ENCODE results near the gene PAK5.

PAK5 gene

GRCh38 chr20:9588706-9589105 is 250.2 kb downstream of the PAK5 start:
- in situ Hi-C loops (cut with HindIII; ENCODE audit: low sequenced_read_pairs): no loop called here

GRCh38 chr20:9583151-9583550 is 255.7 kb downstream of the PAK5 start:
- in situ Hi-C loops (cut with HindIII; ENCODE audit: low sequenced_read_pairs): no loop called here

- in situ Hi-C loops (cut with HindIII; ENCODE audit: low sequenced_read_pairs): no loop called here
Observed at GRCh38 chr20:9582137-9582536, 256.7 kb downstream of the PAK5 start.

GRCh38 chr20:9581509-9581908 is 257.4 kb downstream of the PAK5 start:
- in situ Hi-C loops (cut with HindIII; ENCODE audit: low sequenced_read_pairs): no loop called here

- in situ Hi-C loops (cut with HindIII; ENCODE audit: low sequenced_read_pairs): no loop called here
Observed at GRCh38 chr20:9578594-9578993, 260.3 kb downstream of the PAK5 start.

- in situ Hi-C loops (cut with HindIII; ENCODE audit: low sequenced_read_pairs): no loop called here
Observed at GRCh38 chr20:9577397-9577796, 261.5 kb downstream of the PAK5 start.

- in situ Hi-C loops (cut with HindIII; ENCODE audit: low sequenced_read_pairs): no loop called here
Observed at GRCh38 chr20:9576695-9577094, 262.2 kb downstream of the PAK5 start.

- in situ Hi-C loops (cut with HindIII; ENCODE audit: low sequenced_read_pairs): no loop called here
Observed at GRCh38 chr20:9575836-9576235, 263.0 kb downstream of the PAK5 start.

- in situ Hi-C loops (cut with HindIII; ENCODE audit: low sequenced_read_pairs): no loop called here
Observed at GRCh38 chr20:9574776-9575175, 264.1 kb downstream of the PAK5 start.

- in situ Hi-C loops (cut with HindIII; ENCODE audit: low sequenced_read_pairs): no loop called here
Observed at GRCh38 chr20:9574181-9574580, 264.7 kb downstream of the PAK5 start.

- in situ Hi-C loops (cut with HindIII; ENCODE audit: low sequenced_read_pairs): no loop called here
Observed at GRCh38 chr20:9573335-9574151, 265.3 kb downstream of the PAK5 start.

- in situ Hi-C loops (cut with HindIII; ENCODE audit: low sequenced_read_pairs): no loop called here
Observed at GRCh38 chr20:9572670-9573069, 266.2 kb downstream of the PAK5 start.

GRCh38 chr20:9571783-9572182 is 267.1 kb downstream of the PAK5 start:
- in situ Hi-C loops (cut with HindIII; ENCODE audit: low sequenced_read_pairs): no loop called here

GRCh38 chr20:9570612-9571011 is 268.3 kb downstream of the PAK5 start:
- in situ Hi-C loops (cut with HindIII; ENCODE audit: low sequenced_read_pairs): no loop called here

- in situ Hi-C loops (cut with HindIII; ENCODE audit: low sequenced_read_pairs): no loop called here
Observed at GRCh38 chr20:9566977-9567376, 271.9 kb downstream of the PAK5 start.

- in situ Hi-C loops (cut with HindIII; ENCODE audit: low sequenced_read_pairs): no loop called here
Observed at GRCh38 chr20:9565910-9566550, 272.8 kb downstream of the PAK5 start.

- in situ Hi-C loops (cut with HindIII; ENCODE audit: low sequenced_read_pairs): no loop called here
Observed at GRCh38 chr20:9557411-9557810, 281.5 kb downstream of the PAK5 start.

GRCh38 chr20:9555781-9556180 is 283.1 kb downstream of the PAK5 start:
- in situ Hi-C loops (cut with HindIII; ENCODE audit: low sequenced_read_pairs): no loop called here

- in situ Hi-C loops (cut with HindIII; ENCODE audit: low sequenced_read_pairs): no loop called here
Observed at GRCh38 chr20:9551808-9552550, 286.9 kb downstream of the PAK5 start.

- in situ Hi-C loops (cut with HindIII; ENCODE audit: low sequenced_read_pairs): no loop called here
Observed at GRCh38 chr20:9550871-9551270, 288.0 kb downstream of the PAK5 start.

- in situ Hi-C loops (cut with HindIII; ENCODE audit: low sequenced_read_pairs): no loop called here
Observed at GRCh38 chr20:9550283-9550682, 288.6 kb downstream of the PAK5 start.

GRCh38 chr20:9543214-9543613 is 295.7 kb downstream of the PAK5 start:
- in situ Hi-C loops (cut with HindIII; ENCODE audit: low sequenced_read_pairs): no loop called here
